HG02642 (cell line): ENCODE measurements around the gene RGR.

Experiments used
- ATAC-seq: cut with Tn5 transposase; IDR thresholded peaks from one replicate; pipeline ENCODE4 v1.9.1; 2021; ENCODE audit warnings: mild to moderate bottlenecking; ENCODE audit not compliant: unreplicated experiment, poor library complexity

The RGR gene

GRCh38 chr10:84216834-84217233 is 28.0 kb upstream of the RGR start:
- ATAC-seq = no peak

- no peak for ATAC-seq
Observed at GRCh38 chr10:84217746-84218145, 27.1 kb upstream of the RGR start.

GRCh38 chr10:84221916-84222315 is 22.9 kb upstream of the RGR start:
- no peak for ATAC-seq

GRCh38 chr10:84224411-84225028 is 20.3 kb upstream of the RGR start:
- no peak for ATAC-seq

GRCh38 chr10:84225427-84226173 is 19.3 kb upstream of the RGR start, which contains the start of gene LRIT2:
Gene LRIT2, minus strand, starts transcription at chr10:84225544. Its CDS starts 24 bp downstream, at chr10:84225520.
- no peak for ATAC-seq

GRCh38 chr10:84226616-84227015 is 18.2 kb upstream of the RGR start:
- ATAC-seq = no peak

GRCh38 chr10:84227810-84228209 is 17.0 kb upstream of the RGR start:
- no peak for ATAC-seq

- no peak for ATAC-seq
Observed at GRCh38 chr10:84230359-84230758, 14.5 kb upstream of the RGR start.

- ATAC-seq = no peak
Observed at GRCh38 chr10:84232376-84232775, 12.5 kb upstream of the RGR start.

- no peak for ATAC-seq
Observed at GRCh38 chr10:84233940-84234339, 10.9 kb upstream of the RGR start.

GRCh38 chr10:84234479-84234878 is 10.4 kb upstream of the RGR start:
- ATAC-seq = no peak

GRCh38 chr10:84235096-84235495 is 9.8 kb upstream of the RGR start:
- ATAC-seq = no peak

GRCh38 chr10:84236807-84237198 is 8.1 kb upstream of the RGR start:
- ATAC-seq = no peak

- no peak for ATAC-seq
Observed at GRCh38 chr10:84237199-84238051, 7.4 kb upstream of the RGR start.

- ATAC-seq = no peak
Observed at GRCh38 chr10:84238909-84239308, 5.9 kb upstream of the RGR start.

GRCh38 chr10:84241185-84241790 is 3.6 kb upstream of the RGR start, which contains the start of gene LRIT1:
Gene LRIT1, minus strand, starts transcription at chr10:84241546. Its CDS starts 107 bp downstream, at chr10:84241439.
- no peak for ATAC-seq

GRCh38 chr10:84243759-84244158 is 1.1 kb upstream of the RGR start:
- no peak for ATAC-seq

GRCh38 chr10:84247496-84247895 is 2.6 kb downstream of the RGR start:
- ATAC-seq = no peak

GRCh38 chr10:84248794-84249193 is 3.9 kb downstream of the RGR start:
- ATAC-seq = no peak
